IMR-90 (cell line): ENCODE data around the gene PINLYP. TPM values are rescaled to one million over a fixed set of nuclear protein-coding genes. Genes with fewer than 3 reads are reported as not detected.

ENCODE experiments used
- ATAC-seq: fragments of 200-7000 bp; cut with Tn5 transposase; 2 replicates; pipeline ENCODE4 v1.9.1; 2020; ENCODE audit warnings: low read depth, mild to moderate bottlenecking, moderate library complexity
- BruUV-seq: library from RNA; stranded (reverse); fragments of 400-500 nt; replicated peaks from 2 replicates; lab custom pipeline; 2021; lab: Mats Ljungman, UMichigan
- CTCF ChIA-PET: fragments of 300-600 bp; formaldehyde crosslinking; extraction: SDS; loops from one replicate; lab custom pipeline; 2021; ENCODE audit warnings: antibody characterized with exemption; lab: Yijun Ruan, JAX
- POLR2A ChIA-PET: fragments of 300-600 bp; sonication (Branson Sonifier 250); formaldehyde crosslinking; loops from one replicate; lab custom pipeline; 2022; ENCODE audit warnings: antibody characterized with exemption; ENCODE audit not compliant: unreplicated experiment; lab: Charles Lee
- DNase-seq: peaks from one replicate; pipeline ENCODE4 v3.0.0; 2013
- H2AFZ ChIP-seq: replicated peaks from 2 replicates; pipeline ENCODE3; 2013; ENCODE audit warnings: low read length, mild to moderate bottlenecking; ENCODE audit not compliant: poor library complexity
- H2AK5ac ChIP-seq: 2 replicates; pipeline ENCODE4 v1.6.1; 2013; ENCODE audit warnings: low read depth, low read length, inconsistent platforms
- H2AK9ac ChIP-seq: replicated peaks from 2 replicates; pipeline ENCODE3; 2013; ENCODE audit warnings: mild to moderate bottlenecking, low read depth, low read length, moderate library complexity; ENCODE audit not compliant: poor library complexity
- H2BK120ac ChIP-seq: 2 replicates; pipeline ENCODE4 v1.6.1; 2013; ENCODE audit warnings: low read depth, low read length, inconsistent platforms
- H2BK15ac ChIP-seq: 3 replicates; pipeline ENCODE4 v1.6.1; 2013; ENCODE audit warnings: low read depth, low read length, inconsistent platforms
- H2BK20ac ChIP-seq: 2 replicates; pipeline ENCODE4 v1.6.1; 2013; ENCODE audit warnings: low read depth, mild to moderate bottlenecking, inconsistent platforms, low read length, moderate library complexity
- H2BK5ac ChIP-seq: 2 replicates; pipeline ENCODE4 v1.6.1; 2013; ENCODE audit warnings: mild to moderate bottlenecking, low read depth, low read length, inconsistent platforms; ENCODE audit not compliant: poor library complexity, severe bottlenecking
- H3K14ac ChIP-seq: replicated peaks from 2 replicates; pipeline ENCODE4 v1.6.1; 2013; ENCODE audit warnings: low read depth, low read length, inconsistent platforms
- H3K18ac ChIP-seq: 2 replicates; pipeline ENCODE4 v1.6.1; 2013; ENCODE audit warnings: low read depth, low read length, control low read depth
- H3K23ac ChIP-seq: 2 replicates; pipeline ENCODE4 v1.6.1; 2013; ENCODE audit warnings: low read depth, low read length, inconsistent platforms
- H3K27ac ChIP-seq: 2 replicates; pipeline ENCODE4 v1.5.1; 2013; ENCODE audit warnings: mild to moderate bottlenecking, control low read depth, low read length; ENCODE audit not compliant: insufficient read depth
- H3K27me3 ChIP-seq: 2 replicates; pipeline ENCODE4 v1.6.1; 2013; ENCODE audit warnings: low read length; ENCODE audit not compliant: control insufficient read depth, insufficient read depth
- H3K36me3 ChIP-seq: 2 replicates; pipeline ENCODE4 v1.6.1; 2013; ENCODE audit warnings: low read length, mixed read lengths; ENCODE audit not compliant: control insufficient read depth, insufficient read depth
- H3K4ac ChIP-seq: 2 replicates; pipeline ENCODE4 v1.6.1; 2013; ENCODE audit warnings: low read depth, low read length, inconsistent platforms
- H3K4me1 ChIP-seq: 2 replicates; pipeline ENCODE4 v1.6.1; 2013; ENCODE audit warnings: low read length, mixed read lengths; ENCODE audit not compliant: control insufficient read depth, insufficient read depth
- H3K4me2 ChIP-seq: 2 replicates; pipeline ENCODE4 v1.6.1; 2013; ENCODE audit warnings: low read depth, mild to moderate bottlenecking, control low read depth, low read length, moderate library complexity
- H3K4me3 ChIP-seq: 2 replicates; pipeline ENCODE4 v1.5.1; 2013; ENCODE audit warnings: low read depth, mild to moderate bottlenecking, control low read depth, low read length, moderate library complexity; ENCODE audit not compliant: insufficient read depth
- H3K56ac ChIP-seq: 2 replicates; pipeline ENCODE4 v1.6.1; 2013; ENCODE audit warnings: low read length, inconsistent platforms; ENCODE audit not compliant: insufficient read depth; ENCODE audit errors: extremely low read depth
- H3K79me1 ChIP-seq, 2 experiments: 2 replicates each; pipeline ENCODE4 v1.6.1; 2013; ENCODE audit warnings: low read length in 2 of 2, inconsistent platforms in 1 of 2, low read depth in 1 of 2
- H3K9ac ChIP-seq: 2 replicates; pipeline ENCODE4 v1.6.1; 2013; ENCODE audit warnings: low read depth, low read length, control low read depth
- H3K9me1 ChIP-seq: 2 replicates; pipeline ENCODE4 v1.6.1; 2013; ENCODE audit warnings: low read length, inconsistent platforms; ENCODE audit not compliant: insufficient read depth
- H3K9me3 ChIP-seq: 2 replicates; pipeline ENCODE4 v1.6.1; 2013; ENCODE audit warnings: low read length; ENCODE audit not compliant: control insufficient read depth, insufficient read depth
- H4K20me1 ChIP-seq: 2 replicates; pipeline ENCODE4 v1.6.1; 2013; ENCODE audit warnings: low read length, inconsistent platforms; ENCODE audit not compliant: insufficient read depth
- H4K5ac ChIP-seq: 2 replicates; pipeline ENCODE4 v1.6.1; 2013; ENCODE audit warnings: mild to moderate bottlenecking, low read depth, low read length, control low read depth
- H4K8ac ChIP-seq, 2 experiments: 2 replicates each; pipeline ENCODE4 v1.6.1; 2013; ENCODE audit warnings: low read depth in 2 of 2, low read length in 2 of 2, control low read depth in 1 of 2, inconsistent platforms in 1 of 2
- H4K91ac ChIP-seq: 2 replicates; pipeline ENCODE4 v1.6.1; 2013; ENCODE audit warnings: low read depth, low read length, inconsistent platforms; ENCODE audit not compliant: insufficient read depth
- CEBPB ChIP-seq: IDR thresholded peaks from 2 replicates; pipeline ENCODE4 v1.6.1; 2012; ENCODE audit warnings: low read depth, low read length, improper control_type of control experiment
- CHD1 ChIP-seq: IDR thresholded peaks from 2 replicates; pipeline ENCODE4 v1.6.1; 2012; ENCODE audit warnings: low read depth, low read length, improper control_type of control experiment
- RCOR1 ChIP-seq: IDR thresholded peaks from 2 replicates; pipeline ENCODE4 v1.6.1; 2012; ENCODE audit warnings: mild to moderate bottlenecking, low read length, improper control_type of control experiment; ENCODE audit not compliant: insufficient replicate concordance
- RFX5 ChIP-seq: IDR thresholded peaks from 2 replicates; pipeline ENCODE4 v1.8.0; 2012; ENCODE audit warnings: low read depth, mild to moderate bottlenecking, low read length, moderate library complexity
- SMC3 ChIP-seq: fragments of 150-350 bp; IDR thresholded peaks from 2 replicates; pipeline ENCODE4 v1.6.1; 2016; ENCODE audit warnings: low read depth, mild to moderate bottlenecking, antibody characterized with exemption, low read length, moderate library complexity
- WGBS, 2 experiments: methylation state at CpG; one replicate each; pipeline versions ENCODE4 v1.1.5 to v1.1.7; 2013; ENCODE audit warnings: missing lambda C conversion rate in 2 of 2; ENCODE audit not compliant: insufficient read length in 1 of 2; ENCODE audit errors: extremely low coverage in 2 of 2; 5-methylcytosine and 5-hydroxymethylcytosine counted together
- dilution Hi-C: fragments of 300-500 bp; cut with HindIII; formaldehyde crosslinking; loops from one replicate; pipeline ENCODE4 v1.14.3; 2018; ENCODE audit warnings: low sequenced_read_pairs; ENCODE audit not compliant: unreplicated experiment
- in situ Hi-C: fragments of 300-500 bp; cut with MboI; formaldehyde crosslinking; loops from 3 replicates; pipeline ENCODE4 v1.14.3; 2019; ENCODE audit warnings: low sequenced_read_pairs, inconsistent platforms, mixed read lengths
- intact Hi-C: fragments of 100-400 bp; cut with micrococcal nuclease; formaldehyde crosslinking; loops from 2 replicates; pipeline ENCODE4 v1.10.0; 2022
- polyA plus RNA-seq, 3 experiments: library from polyadenylated mRNA; depleted of rRNA; stranded (reverse); fragments of >200 nt; gene quantifications; 2 replicates each; pipeline ENCODE4 v1.2.3, GENCODE V29; 2012; ENCODE audit warnings: low replicate concordance in 1 of 3
- total RNA-seq: library from RNA; depleted of rRNA; stranded (reverse); fragments of >200 nt; gene quantifications from 2 replicates; pipeline ENCODE4 v1.2.3, GENCODE V29; 2012

Gene PINLYP
- total and polyA plus RNA-seq, 2 of the 4 experiments (the other 2 are of a cell fraction): 0.54 to 1.4 TPM

DNA sequence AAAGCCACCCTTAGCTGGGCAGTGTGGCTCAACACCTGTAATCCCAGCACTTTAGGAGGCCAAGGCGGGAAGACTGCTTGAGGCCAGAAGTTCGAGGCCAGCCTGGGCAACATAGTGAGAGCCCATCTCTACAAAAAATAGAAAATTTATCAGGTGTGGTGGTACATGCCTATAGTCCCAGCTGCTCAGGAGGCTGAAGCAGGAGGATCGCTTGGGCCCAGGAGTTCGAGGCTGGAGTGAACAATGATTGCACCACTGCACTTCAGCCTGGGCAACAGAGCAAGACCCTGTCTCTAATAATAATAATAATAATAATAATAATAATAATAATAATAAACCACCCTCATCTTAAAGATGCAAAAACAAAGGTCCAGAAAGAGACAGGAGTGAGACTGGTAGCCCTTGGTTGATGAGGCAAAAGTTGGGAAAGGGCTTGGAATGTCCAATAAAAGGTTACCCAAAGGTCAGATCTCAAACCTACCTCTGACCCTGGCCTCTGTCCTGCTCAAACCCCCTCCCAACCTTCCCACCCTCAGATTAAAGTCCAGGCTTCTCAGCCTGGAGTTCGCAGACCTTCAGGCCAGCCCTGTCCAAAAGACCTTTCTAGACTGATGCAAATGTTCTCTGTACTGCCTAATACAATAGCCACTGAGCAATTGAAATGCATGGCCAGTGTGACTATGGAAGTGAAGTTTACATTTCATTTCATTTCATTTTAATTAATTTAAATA is 33.5 kb upstream of the PINLYP start:
- DNase-seq: no peak
- Histone ChIP-seq H3K27ac (no peak overlapping the region), H3K4me3 (no peak overlapping the region), H2AK9ac (no peak overlapping the region), H2BK120ac (no peak overlapping the region), H2AK5ac (no peak overlapping the region), H3K4me2 (no peak overlapping the region), H3K23ac (no peak overlapping the region), H3K9me3 (no peaks in the 10 kb centered on the region), H4K20me1 (no peaks in the 10 kb centered on the region), H3K36me3 (peaks cover 35% of the 10 kb centered on the region), H3K18ac (no peak overlapping the region), H3K9ac (no peak overlapping the region), H3K14ac (no peak overlapping the region), H2BK5ac (no peak overlapping the region), H3K79me1 (no peaks in the 10 kb centered on the region), H2AFZ (no peak overlapping the region), H3K4me1 (no peaks in the 10 kb centered on the region), H4K8ac (no peak overlapping the region), H3K27me3 (no peaks in the 10 kb centered on the region), H3K4ac (no peak overlapping the region), H3K9me1 (no peaks in the 10 kb centered on the region), H3K56ac (no peak overlapping the region), H2BK15ac (no peak overlapping the region), H2BK20ac (no peak overlapping the region), H4K5ac (no peak overlapping the region), H4K91ac (no peak overlapping the region)
- in situ Hi-C loops: no loop called here
- 100% methylated on average over 1 of the region's 5 CpGs; no CpG with 5 or more reads in 1 of the 2 experiments for WGBS, 2 experiments
- intact Hi-C loops: no loop called here
- ChIA-PET POLR2A (no interaction called here), CTCF (no interaction called here)
- TF ChIP-seq SMC3: no peak
- no peak for TF ChIP-seq RFX5
- no peak for TF ChIP-seq CEBPB
- no peak for TF ChIP-seq RCOR1
- no peak for TF ChIP-seq CHD1
- BruUV-seq: no TSS peak
- ATAC-seq: no peak
- dilution Hi-C loops: no loop called here
